Measurements from ENCODE around the gene IBA57.

The IBA57 gene

GRCh38 chr1:228194921-228195812, 29.6 kb downstream of the IBA57 start:
- H3K27ac ChIP-seq: no peak overlapping the region
- TF ChIP-seq CTCF (conservative IDR thresholded peaks at IDR 0.05): no peak

- no peak overlapping the region for H3K27ac ChIP-seq
- no peak for TF ChIP-seq CTCF (conservative IDR thresholded peaks at IDR 0.05)
These were observed 32.0 kb downstream of the IBA57 start for GRCh38 chr1:228197555-228198147.

GRCh38 chr1:228198977-228199590, 33.5 kb downstream of the IBA57 start:
- H3K27ac ChIP-seq: no peak overlapping the region
- no peak for TF ChIP-seq CTCF (conservative IDR thresholded peaks at IDR 0.05)

GRCh38 chr1:228204958-228205357, 39.4 kb downstream of the IBA57 start:
- no peak overlapping the region for H3K27ac ChIP-seq
- TF ChIP-seq CTCF (conservative IDR thresholded peaks at IDR 0.05): no peak

- TF ChIP-seq CTCF (conservative IDR thresholded peaks at IDR 0.05): no peak
- no peak overlapping the region for H3K27ac ChIP-seq
These were observed 40.2 kb downstream of the IBA57 start for GRCh38 chr1:228205526-228206436.

GRCh38 chr1:228206582-228207351, 41.2 kb downstream of the IBA57 start:
- TF ChIP-seq CTCF (conservative IDR thresholded peaks at IDR 0.05): no peak
- H3K27ac ChIP-seq: no peak overlapping the region
